Left renal pelvis (tissue), 4 donors: ENCODE data around the gene RIT2. TPM values are rescaled to one million over a fixed set of nuclear protein-coding genes. Genes with fewer than 3 reads are reported as not detected.

Experiments
- DNase-seq, 4 donors: peaks; one replicate each; pipeline ENCODE4 v3.0.0-alpha.2; 2013; ENCODE audit warnings: low read depth in 4 of 4, low spot score in 3 of 4
- polyA plus RNA-seq, 4 donors: library from polyadenylated mRNA; unstranded; fragments of 120-200 nt; gene quantifications; one replicate each; pipeline ENCODE4 v1.2.1, GENCODE V29; 2013; ENCODE audit not compliant: insufficient read length in 4 of 4

Gene RIT2
- polyA plus RNA-seq, 4 donors, result 0.14 to 0.20 TPM; not detected in 2

DNA sequence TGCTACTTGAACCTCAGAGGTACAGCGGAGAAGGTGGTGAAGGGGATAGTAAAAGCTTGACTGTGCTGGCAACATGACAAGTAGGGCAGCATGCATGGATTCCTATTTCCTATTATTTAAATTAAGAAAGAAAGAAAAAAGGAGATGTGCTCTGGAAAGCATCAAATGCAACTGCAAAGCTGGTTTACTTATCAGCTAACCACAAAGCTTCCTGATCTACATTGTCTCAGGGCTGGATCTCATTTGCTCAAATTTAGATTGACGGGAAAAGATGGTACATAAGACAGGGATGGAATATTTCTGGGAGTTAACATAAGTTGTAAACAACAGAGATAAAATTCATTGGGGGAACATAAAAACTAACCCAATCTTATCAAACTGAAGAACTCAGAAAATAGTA, 178.0 kb downstream of the RIT2 start:
- no peak for DNase-seq

- DNase-seq, result no peak
Measured at GRCh38 chr18:42936289-42936688, 179.2 kb downstream of the RIT2 start.

DNA sequence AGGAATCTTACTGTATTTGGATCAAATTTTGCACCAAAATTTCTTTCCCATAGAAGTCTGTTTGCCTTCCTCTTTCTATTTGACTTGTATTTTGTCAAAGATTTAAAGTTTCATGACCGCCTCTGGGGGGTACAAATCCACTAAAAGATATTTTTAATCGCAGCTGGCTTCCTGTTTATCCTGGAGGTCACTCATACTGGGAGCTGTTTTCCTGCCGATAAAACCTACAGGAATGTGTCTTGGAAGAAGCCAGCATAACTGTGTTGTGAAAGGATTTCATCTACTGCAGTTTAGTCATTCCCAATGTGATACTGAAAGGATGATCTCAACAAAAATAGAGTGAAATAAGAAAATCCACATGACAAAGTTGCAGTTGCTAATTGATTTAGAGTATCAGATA, 184.0 kb downstream of the RIT2 start:
- peak in 2 of 4 donors; percentile 12 to 16 for DNase-seq

DNA sequence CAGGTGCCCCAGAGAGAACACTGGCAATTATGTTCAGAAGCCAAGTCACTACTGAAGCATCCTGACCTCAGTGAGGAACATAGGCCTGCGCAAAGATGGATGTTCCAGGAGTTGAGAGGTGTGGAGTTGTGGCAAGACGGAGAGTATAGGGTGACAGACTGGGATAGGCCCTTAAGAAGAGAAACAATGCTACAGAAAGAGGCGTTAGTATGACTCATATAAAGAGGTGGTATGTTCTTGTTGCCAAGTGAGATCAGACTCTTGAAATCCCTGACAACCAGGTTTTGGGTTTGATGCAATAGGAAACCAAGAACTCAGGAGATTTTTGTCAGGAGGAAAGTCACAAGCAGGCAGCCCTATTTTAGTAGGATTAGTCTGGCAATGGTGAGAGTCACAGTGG, 185.6 kb downstream of the RIT2 start:
- no peak for DNase-seq

DNA sequence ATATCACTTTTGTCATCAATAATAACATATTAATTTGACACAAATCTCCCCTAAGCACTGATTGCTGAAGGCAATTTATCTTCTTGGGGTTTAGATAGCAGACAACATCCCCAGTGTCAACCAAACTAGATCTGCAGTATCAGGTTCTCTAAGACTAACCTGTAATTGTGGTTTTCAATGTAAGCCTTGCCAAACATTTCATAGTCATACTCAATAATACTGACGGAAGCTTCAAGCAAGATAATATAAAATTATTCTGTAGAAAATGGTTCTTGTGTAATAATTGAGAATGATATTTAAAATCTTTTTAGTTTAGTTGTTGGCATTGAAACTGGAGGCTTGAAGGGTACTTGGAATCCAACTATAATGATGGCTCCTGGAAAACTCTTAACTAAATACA, 186.3 kb downstream of the RIT2 start:
- no peak for DNase-seq

GRCh38 chr18:42925036-42925435, 190.4 kb downstream of the RIT2 start:
- DNase-seq, result no peak

DNA sequence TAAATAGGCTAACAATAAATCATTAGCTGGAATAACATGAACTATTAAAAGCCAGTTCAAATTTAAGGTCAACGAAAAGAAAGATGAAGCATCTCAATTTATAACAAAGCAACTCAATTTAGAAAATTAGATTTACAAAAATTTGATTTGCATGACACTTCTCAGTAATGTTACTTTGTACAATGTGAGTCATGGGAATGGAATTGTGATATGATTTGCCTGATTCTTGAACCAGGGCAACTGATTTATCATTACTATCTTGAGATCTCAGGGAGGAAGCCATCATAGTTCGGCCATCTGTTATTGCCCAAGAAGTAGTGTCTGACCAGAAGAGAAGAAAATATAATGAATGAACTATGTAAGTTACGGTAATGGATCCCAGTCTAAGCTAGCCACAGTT, 193.1 kb downstream of the RIT2 start:
- no peak for DNase-seq

- no peak for DNase-seq
Measured at GRCh38 chr18:42921226-42921737, 194.2 kb downstream of the RIT2 start.

GRCh38 chr18:42920621-42921020, 194.9 kb downstream of the RIT2 start:
- DNase-seq, result no peak

- DNase-seq, result no peak
Measured at GRCh38 chr18:42915299-42915698, 200.2 kb downstream of the RIT2 start.

DNA sequence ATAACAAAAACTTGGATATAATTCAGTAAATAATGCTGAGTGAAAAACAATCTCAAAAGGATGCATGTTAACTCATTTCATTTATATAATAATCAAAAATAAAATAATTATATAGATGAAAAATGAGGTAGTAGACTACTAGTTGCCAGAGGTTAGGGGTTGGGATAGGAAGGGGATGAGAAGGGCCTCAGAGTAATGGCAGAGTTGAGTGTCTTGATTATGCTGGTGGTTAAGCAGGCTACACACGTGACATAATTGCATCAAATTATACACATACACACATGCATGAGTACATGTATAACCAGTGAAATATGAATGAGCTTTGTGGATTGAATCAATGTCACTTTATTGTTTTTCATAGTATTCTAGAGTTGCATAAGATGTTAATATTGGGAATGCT, 201.0 kb downstream of the RIT2 start:
- no peak for DNase-seq

DNA sequence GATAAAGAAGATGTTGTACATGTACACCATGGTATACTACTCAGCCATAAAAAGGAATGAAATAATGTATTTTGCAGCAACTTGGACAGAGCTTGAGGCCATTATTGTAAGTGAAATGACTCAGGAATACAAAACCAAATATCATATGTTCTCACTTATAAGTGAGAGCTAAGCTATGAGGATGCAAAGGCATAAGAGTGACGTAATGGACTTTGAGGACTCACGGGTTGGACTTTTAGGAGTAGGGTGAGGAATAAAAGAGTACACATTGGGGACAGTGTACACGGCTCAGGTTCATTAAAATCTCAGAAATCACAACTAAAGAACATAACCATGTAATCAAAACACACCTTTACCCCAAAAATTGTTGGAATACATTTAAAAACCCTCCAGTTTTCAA, 206.4 kb downstream of the RIT2 start:
- DNase-seq, result no peak

- no peak for DNase-seq
Measured at GRCh38 chr18:42906761-42907160, 208.7 kb downstream of the RIT2 start.

DNA sequence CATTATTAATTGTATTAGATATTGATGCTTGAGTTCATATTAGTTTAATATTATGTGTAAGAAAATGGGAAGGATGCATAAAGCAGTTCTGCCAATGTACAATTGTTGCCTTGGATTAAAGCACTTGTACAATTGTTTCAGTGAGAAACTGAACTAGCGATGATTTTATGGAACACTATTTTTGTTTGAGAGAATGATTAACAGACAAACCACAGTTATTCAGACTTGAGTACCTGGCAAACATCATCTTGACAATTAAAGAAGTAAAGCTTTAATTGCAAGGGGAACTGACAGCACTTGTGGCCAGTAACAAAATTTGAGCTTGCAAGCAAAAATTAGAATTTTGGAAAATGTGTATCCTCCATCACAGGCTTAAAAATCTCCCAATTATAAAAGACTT, 214.3 kb downstream of the RIT2 start:
- DNase-seq, result no peak

DNA sequence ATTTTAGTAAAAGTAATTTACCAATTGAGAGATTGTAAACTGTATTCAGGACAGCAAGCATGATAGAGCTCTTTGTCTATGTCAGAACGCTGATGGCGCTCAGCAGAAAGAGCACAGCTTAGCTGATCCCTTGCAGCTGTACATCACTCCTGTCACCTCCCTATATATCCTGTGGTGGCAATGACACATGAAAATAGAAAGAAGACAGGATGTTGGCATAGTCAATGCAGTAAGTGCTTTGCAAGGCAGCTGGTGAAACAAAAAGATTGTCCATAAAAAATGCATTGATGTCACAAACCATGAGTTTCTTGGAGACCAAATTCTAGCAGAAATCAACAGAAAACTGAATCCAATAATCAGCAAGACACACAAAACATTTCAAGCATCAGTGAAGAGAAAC, 221.5 kb downstream of the RIT2 start:
- DNase-seq, result no peak

DNA sequence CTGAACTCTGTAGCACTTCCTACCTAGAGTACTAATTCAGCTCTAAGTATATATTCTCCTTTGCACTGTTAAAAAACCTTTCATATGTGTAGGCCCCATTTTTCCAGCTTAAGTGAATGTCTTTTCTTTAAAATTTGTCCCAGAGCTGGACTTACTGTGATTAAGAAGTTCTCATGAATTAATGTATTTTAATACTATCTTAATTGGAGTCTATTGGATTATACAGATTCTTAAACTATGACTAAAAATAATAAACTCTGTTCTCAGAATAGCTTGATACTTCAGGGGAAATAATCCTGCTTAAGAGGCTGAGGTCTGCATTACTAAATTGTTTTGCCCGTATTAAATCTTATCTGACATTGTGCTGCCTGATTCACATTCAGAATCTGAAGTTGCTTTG, 223.3 kb downstream of the RIT2 start:
- no peak for DNase-seq

GRCh38 chr18:42891705-42892104, 223.8 kb downstream of the RIT2 start:
- DNase-seq, result no peak

GRCh38 chr18:42883169-42883568, 232.3 kb downstream of the RIT2 start:
- DNase-seq, result no peak

GRCh38 chr18:42882122-42882521, 233.4 kb downstream of the RIT2 start:
- no peak for DNase-seq

- no peak for DNase-seq
Measured at GRCh38 chr18:42872838-42873237, 242.6 kb downstream of the RIT2 start.

- no peak for DNase-seq
Measured at GRCh38 chr18:42864876-42865275, 250.6 kb downstream of the RIT2 start.

- DNase-seq, result no peak
Measured at GRCh38 chr18:42861271-42861670, 254.2 kb downstream of the RIT2 start.

DNA sequence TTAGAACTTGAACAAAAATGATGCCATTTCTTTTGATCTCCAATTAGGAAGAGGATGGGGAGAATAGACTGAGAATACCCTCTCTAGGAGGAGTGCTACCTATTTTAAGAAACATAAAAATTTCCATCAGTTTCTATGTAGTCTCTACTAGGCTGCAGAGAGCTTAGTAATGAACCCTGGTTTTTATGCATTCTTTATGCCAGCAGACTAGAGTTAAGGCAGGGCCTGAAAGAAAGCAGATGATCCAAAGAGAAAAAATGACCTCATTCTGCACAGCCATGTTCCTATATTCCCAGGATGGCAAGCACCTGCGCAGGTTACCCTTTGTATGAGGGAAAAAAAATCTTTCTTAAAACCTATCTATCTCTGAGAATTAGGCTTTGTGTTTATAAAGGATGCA, 254.9 kb downstream of the RIT2 start:
- DNase-seq, result no peak

- DNase-seq, result no peak
Measured at GRCh38 chr18:42860011-42860410, 255.5 kb downstream of the RIT2 start.
